Measurements from ENCODE around the gene MAJIN. TPM values are rescaled to one million over a fixed set of nuclear protein-coding genes. Genes with fewer than 3 reads are reported as not detected.

The MAJIN gene
- total and polyA plus RNA-seq, 9 of the 15 experiments (the other 6 are each of a cell fraction or from before 2014, with no cell fraction given): 0.17 to 0.83 (median 0.24) TPM; not detected in 2

GRCh38 chr11:64888729-64889511 is 83.0 kb downstream of the MAJIN start (continued):
- TF ChIP-seq CLOCK (CRISPR knock-in tag; IDR thresholded peaks at IDR 0.05; ENCODE audit: borderline replicate concordance) (no peak), ZNF347 (CRISPR knock-in tag; IDR thresholded peaks at IDR 0.05; ENCODE audit: low read depth) (no peak), POLR2A (conservative IDR thresholded peaks at IDR 0.05) (no peak; the same call in 1 of the 2 replicates), EZH2 (IDR thresholded peaks at IDR 0.05; ENCODE audit: borderline replicate concordance, low read depth, low read length) (no peak), CHD7 (IDR thresholded peaks at IDR 0.05; ENCODE audit: low read depth, low read length) (no peak), EGR1 (conservative IDR thresholded peaks at IDR 0.05) (peak; percentile 92), NR0B1 (IDR thresholded peaks at IDR 0.05; ENCODE audit: partially characterized antibody) (no peak), THAP12 (CRISPR knock-in tag; IDR thresholded peaks at IDR 0.05) (0 out of 2 replicates have a peak, but pooled peaks have one; percentile 36)

All from K562 (cell line).